ENCODE measurements around the gene ZFYVE16. TPM values are rescaled to one million over a fixed set of nuclear protein-coding genes. Genes with fewer than 3 reads are reported as not detected.

ZFYVE16 gene
- total and polyA plus RNA-seq, 2 of the 13 experiments (the other 11 are each of a cell fraction or from before 2014, with no cell fraction given): 9.3 to 33.3 TPM

GRCh38 chr5:80406980-80407734 lies 707 bp upstream of the ZFYVE16 start (continued):
- TF ChIP-seq, protein P1, sequence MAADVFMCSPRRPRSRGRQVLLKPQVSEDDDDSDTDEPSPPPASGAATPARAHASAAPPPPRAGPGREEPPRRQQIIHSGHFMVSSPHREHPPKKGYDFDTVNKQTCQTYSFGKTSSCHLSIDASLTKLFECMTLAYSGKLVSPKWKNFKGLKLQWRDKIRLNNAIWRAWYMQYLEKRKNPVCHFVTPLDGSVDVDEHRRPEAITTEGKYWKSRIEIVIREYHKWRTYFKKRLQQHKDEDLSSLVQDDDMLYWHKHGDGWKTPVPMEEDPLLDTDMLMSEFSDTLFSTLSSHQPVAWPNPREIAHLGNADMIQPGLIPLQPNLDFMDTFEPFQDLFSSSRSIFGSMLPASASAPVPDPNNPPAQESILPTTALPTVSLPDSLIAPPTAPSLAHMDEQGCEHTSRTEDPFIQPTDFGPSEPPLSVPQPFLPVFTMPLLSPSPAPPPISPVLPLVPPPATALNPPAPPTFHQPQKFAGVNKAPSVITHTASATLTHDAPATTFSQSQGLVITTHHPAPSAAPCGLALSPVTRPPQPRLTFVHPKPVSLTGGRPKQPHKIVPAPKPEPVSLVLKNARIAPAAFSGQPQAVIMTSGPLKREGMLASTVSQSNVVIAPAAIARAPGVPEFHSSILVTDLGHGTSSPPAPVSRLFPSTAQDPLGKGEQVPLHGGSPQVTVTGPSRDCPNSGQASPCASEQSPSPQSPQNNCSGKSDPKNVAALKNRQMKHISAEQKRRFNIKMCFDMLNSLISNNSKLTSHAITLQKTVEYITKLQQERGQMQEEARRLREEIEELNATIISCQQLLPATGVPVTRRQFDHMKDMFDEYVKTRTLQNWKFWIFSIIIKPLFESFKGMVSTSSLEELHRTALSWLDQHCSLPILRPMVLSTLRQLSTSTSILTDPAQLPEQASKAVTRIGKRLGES (CRISPR knock-in tag; IDR thresholded peaks at IDR 0.05; ENCODE audit: borderline replicate concordance): no peak
- TF ChIP-seq ZNF121 (CRISPR knock-in tag; IDR thresholded peaks at IDR 0.05) (peak; percentile 99), GLI4 (CRISPR knock-in tag; IDR thresholded peaks at IDR 0.05; ENCODE audit: borderline replicate concordance) (no peak), KMT2B (CRISPR knock-in tag; IDR thresholded peaks at IDR 0.05) (peak; percentile 7; the same call in 1 of the 2 replicates), RBM39 (IDR thresholded peaks at IDR 0.05; ENCODE audit: low read depth, low read length, poor library complexity, severe bottlenecking) (no peak), MXI1 (IDR thresholded peaks at IDR 0.05; ENCODE audit: borderline replicate concordance, low read depth, low read length) (no peak), CAMTA2 (CRISPR knock-in tag; IDR thresholded peaks at IDR 0.05; ENCODE audit: borderline replicate concordance) (no peak), TSC22D2 (CRISPR knock-in tag; IDR thresholded peaks at IDR 0.05; ENCODE audit: borderline replicate concordance) (no peak)
- TF ChIP-seq, protein P2, sequence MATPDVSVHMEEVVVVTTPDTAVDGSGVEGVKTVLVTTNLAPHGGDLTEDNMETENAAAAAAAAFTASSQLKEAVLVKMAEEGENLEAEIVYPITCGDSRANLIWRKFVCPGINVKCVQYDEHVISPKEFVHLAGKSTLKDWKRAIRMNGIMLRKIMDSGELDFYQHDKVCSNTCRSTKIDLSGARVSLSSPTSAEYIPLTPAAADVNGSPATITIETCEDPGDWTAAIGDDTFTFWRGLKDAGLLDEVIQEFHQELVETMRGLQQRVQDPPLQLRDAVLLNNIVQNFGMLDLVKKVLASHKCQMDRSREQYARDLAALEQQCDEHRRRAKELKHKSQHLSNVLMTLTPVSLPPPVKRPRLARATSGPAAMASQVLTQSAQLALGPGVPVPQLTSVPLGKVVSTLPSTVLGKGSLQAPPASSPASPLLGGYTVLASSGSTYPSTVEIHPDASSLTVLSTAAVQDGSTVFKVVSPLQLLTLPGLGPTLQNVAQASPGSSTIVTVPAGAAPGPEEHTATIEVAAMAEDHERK (CRISPR knock-in tag; IDR thresholded peaks at IDR 0.05; ENCODE audit: low read depth): no peak
- TF ChIP-seq, protein P3, sequence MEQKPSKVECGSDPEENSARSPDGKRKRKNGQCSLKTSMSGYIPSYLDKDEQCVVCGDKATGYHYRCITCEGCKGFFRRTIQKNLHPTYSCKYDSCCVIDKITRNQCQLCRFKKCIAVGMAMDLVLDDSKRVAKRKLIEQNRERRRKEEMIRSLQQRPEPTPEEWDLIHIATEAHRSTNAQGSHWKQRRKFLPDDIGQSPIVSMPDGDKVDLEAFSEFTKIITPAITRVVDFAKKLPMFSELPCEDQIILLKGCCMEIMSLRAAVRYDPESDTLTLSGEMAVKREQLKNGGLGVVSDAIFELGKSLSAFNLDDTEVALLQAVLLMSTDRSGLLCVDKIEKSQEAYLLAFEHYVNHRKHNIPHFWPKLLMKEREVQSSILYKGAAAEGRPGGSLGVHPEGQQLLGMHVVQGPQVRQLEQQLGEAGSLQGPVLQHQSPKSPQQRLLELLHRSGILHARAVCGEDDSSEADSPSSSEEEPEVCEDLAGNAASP (CRISPR knock-in tag; IDR thresholded peaks at IDR 0.05; ENCODE audit: borderline replicate concordance): no peak
- TF ChIP-seq, protein P4, sequence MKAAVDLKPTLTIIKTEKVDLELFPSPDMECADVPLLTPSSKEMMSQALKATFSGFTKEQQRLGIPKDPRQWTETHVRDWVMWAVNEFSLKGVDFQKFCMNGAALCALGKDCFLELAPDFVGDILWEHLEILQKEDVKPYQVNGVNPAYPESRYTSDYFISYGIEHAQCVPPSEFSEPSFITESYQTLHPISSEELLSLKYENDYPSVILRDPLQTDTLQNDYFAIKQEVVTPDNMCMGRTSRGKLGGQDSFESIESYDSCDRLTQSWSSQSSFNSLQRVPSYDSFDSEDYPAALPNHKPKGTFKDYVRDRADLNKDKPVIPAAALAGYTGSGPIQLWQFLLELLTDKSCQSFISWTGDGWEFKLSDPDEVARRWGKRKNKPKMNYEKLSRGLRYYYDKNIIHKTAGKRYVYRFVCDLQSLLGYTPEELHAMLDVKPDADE (CRISPR knock-in tag; IDR thresholded peaks at IDR 0.05): no peak
- TF ChIP-seq, protein P5, sequence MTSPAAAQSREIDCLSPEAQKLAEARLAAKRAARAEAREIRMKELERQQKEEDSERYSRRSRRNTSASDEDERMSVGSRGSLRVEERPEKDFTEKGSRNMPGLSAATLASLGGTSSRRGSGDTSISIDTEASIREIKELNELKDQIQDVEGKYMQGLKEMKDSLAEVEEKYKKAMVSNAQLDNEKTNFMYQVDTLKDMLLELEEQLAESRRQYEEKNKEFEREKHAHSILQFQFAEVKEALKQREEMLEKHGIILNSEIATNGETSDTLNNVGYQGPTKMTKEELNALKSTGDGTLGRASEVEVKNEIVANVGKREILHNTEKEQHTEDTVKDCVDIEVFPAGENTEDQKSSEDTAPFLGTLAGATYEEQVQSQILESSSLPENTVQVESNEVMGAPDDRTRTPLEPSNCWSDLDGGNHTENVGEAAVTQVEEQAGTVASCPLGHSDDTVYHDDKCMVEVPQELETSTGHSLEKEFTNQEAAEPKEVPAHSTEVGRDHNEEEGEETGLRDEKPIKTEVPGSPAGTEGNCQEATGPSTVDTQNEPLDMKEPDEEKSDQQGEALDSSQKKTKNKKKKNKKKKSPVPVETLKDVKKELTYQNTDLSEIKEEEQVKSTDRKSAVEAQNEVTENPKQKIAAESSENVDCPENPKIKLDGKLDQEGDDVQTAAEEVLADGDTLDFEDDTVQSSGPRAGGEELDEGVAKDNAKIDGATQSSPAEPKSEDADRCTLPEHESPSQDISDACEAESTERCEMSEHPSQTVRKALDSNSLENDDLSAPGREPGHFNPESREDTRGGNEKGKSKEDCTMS (CRISPR knock-in tag; conservative IDR thresholded peaks at IDR 0.05): no peak
- TF ChIP-seq, protein P6, sequence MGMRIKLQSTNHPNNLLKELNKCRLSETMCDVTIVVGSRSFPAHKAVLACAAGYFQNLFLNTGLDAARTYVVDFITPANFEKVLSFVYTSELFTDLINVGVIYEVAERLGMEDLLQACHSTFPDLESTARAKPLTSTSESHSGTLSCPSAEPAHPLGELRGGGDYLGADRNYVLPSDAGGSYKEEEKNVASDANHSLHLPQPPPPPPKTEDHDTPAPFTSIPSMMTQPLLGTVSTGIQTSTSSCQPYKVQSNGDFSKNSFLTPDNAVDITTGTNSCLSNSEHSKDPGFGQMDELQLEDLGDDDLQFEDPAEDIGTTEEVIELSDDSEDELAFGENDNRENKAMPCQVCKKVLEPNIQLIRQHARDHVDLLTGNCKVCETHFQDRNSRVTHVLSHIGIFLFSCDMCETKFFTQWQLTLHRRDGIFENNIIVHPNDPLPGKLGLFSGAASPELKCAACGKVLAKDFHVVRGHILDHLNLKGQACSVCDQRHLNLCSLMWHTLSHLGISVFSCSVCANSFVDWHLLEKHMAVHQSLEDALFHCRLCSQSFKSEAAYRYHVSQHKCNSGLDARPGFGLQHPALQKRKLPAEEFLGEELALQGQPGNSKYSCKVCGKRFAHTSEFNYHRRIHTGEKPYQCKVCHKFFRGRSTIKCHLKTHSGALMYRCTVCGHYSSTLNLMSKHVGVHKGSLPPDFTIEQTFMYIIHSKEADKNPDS (CRISPR knock-in tag; IDR thresholded peaks at IDR 0.05): peak; percentile 11; the same call in 1 of the 2 replicates
